GM21737 (cell line): Measurements from ENCODE around the gene HJURP.

Experiments used
- ATAC-seq: cut with Tn5 transposase; IDR thresholded peaks from one replicate; pipeline ENCODE4 v1.9.1; 2021; ENCODE audit warnings: mild to moderate bottlenecking, moderate library complexity; ENCODE audit not compliant: unreplicated experiment

HJURP gene

GRCh38 chr2:233795735-233796171 is 58.6 kb downstream of the HJURP start:
- no peak for ATAC-seq

GRCh38 chr2:233794128-233794658 is 60.1 kb downstream of the HJURP start:
- no peak for ATAC-seq

- no peak for ATAC-seq
These were observed 60.7 kb downstream of the HJURP start for GRCh38 chr2:233793465-233794127.

GRCh38 chr2:233792720-233793119 is 61.6 kb downstream of the HJURP start:
- no peak for ATAC-seq

GRCh38 chr2:233791883-233792329 is 62.4 kb downstream of the HJURP start:
- ATAC-seq: no peak

GRCh38 chr2:233791151-233791882 is 63.0 kb downstream of the HJURP start:
- no peak for ATAC-seq

GRCh38 chr2:233789554-233789953 is 64.8 kb downstream of the HJURP start:
- ATAC-seq: no peak
